ENCODE measurements around the gene CHD1. TPM values are rescaled to one million over a fixed set of nuclear protein-coding genes. Genes with fewer than 3 reads are reported as not detected.

The CHD1 gene
- total RNA-seq, 6 donors from 2014 or later = 23.0 to 95.5 (median 42.0) TPM

DNA sequence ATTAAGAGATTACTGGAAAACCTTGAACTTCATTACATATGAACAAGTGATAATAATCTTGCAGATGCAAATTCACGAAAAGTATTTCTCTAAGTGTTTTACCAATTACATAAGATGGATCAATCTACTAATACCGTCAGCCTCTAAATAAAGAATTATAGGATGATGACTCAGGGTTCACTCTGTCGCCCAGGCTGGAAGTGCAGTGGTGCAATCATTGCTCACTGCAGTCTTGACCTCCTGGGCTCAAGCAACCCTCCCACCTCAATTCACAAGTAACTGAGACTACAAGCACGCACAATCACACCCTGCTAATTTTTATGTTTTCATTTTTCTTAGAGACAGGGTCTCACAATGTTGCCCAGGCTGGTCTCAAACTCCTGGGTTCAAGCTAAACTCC is 56.1 kb downstream of the CHD1 start:
- ATAC-seq (ENCODE audit: low FRiP score in 2 of 2) (no peak), DNase-seq (no peak)
- Histone ChIP-seq H3K27ac (no peak overlapping the region), H3K4me1 (no peaks in the 10 kb centered on the region), H3K27me3 (no peaks in the 10 kb centered on the region), H3K4me3 (no peak overlapping the region), H3K9me3 (no peaks in the 10 kb centered on the region), H3K36me3 (peaks cover 11 to 99% (median 55%) of the 10 kb centered on the region in 4 donors)
- WGBS, 2 donors = 85 to 86% methylated on average over 4 of the region's 4 CpGs
- TF ChIP-seq POLR2AphosphoS5 (IDR thresholded peaks at IDR 0.05) (no peak), EP300 (IDR thresholded peaks at IDR 0.05) (no peak), POLR2A (IDR thresholded peaks at IDR 0.05) (no peak)
- TF ChIP-seq, protein P1, sequence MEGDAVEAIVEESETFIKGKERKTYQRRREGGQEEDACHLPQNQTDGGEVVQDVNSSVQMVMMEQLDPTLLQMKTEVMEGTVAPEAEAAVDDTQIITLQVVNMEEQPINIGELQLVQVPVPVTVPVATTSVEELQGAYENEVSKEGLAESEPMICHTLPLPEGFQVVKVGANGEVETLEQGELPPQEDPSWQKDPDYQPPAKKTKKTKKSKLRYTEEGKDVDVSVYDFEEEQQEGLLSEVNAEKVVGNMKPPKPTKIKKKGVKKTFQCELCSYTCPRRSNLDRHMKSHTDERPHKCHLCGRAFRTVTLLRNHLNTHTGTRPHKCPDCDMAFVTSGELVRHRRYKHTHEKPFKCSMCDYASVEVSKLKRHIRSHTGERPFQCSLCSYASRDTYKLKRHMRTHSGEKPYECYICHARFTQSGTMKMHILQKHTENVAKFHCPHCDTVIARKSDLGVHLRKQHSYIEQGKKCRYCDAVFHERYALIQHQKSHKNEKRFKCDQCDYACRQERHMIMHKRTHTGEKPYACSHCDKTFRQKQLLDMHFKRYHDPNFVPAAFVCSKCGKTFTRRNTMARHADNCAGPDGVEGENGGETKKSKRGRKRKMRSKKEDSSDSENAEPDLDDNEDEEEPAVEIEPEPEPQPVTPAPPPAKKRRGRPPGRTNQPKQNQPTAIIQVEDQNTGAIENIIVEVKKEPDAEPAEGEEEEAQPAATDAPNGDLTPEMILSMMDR (IDR thresholded peaks at IDR 0.05) = no peak

DNA sequence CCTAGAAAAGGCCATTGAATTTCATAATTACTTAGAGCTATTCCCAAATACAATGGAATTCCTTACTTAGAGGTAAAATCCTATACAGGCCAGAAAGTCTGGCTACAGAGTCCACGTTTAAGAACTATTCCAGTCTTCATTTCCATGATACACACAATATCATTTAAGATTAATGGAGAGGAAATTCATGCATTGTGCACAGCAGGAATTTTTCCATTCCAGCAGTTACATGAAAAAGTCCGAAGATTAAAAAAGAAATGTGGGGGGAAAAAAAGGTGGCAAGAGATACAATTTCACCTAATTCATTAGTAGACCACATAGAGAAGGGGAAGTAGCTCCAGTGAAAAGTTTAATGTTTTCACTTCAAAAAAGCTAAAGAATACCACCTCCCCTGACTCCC is 63.1 kb downstream of the CHD1 start:
- Histone ChIP-seq H3K9me3 (no peaks in the 10 kb centered on the region), H3K4me3 (no peak overlapping the region), H3K4me1 (no peaks in the 10 kb centered on the region), H3K27me3 (no peaks in the 10 kb centered on the region), H3K27ac (no peak overlapping the region), H3K36me3 (peaks cover 11 to 99% (median 40%) of the 10 kb centered on the region in 4 donors)
- no peak for ATAC-seq (ENCODE audit: low FRiP score in 2 of 2)
- DNase-seq = no peak
- WGBS, 2 donors = 69 to 72% methylated on average over 2 of the region's 2 CpGs
- TF ChIP-seq POLR2A (IDR thresholded peaks at IDR 0.05) = no peak

DNA sequence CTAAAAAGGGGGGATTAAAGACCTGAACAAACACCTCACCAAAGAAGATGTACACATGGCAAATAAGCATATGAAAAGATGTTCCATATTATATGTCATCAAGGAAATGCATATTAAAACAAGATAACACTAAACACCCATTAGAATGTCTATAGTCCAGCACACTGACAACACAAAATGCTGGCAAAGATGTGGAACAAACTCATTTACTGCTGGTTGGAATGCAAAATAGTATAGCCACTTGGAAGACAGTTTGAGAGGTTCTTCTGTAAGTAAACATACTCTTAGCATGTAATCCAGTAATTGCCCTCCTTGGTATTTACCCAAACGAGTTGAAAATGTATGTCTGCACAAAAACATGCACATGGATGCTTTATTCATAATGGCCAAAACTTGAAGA is 81.8 kb downstream of the CHD1 start:
- H3K9me3 ChIP-seq = peaks cover 0 to 8% (median 0%) of the 10 kb centered on the region in 4 donors
- no peak for ATAC-seq (ENCODE audit: low FRiP score in 2 of 2)
- TF ChIP-seq EP300 (IDR thresholded peaks at IDR 0.05) = no peak
- no peak for TF ChIP-seq POLR2AphosphoS5 (IDR thresholded peaks at IDR 0.05)
- TF ChIP-seq, protein P1 (IDR thresholded peaks at IDR 0.05) = no peak
- TF ChIP-seq POLR2A (IDR thresholded peaks at IDR 0.05) = no peak
- no peak overlapping the region for H3K4me3 ChIP-seq
- H3K27ac ChIP-seq = no peak overlapping the region
- H3K4me1 ChIP-seq = no peaks in the 10 kb centered on the region
- no peaks in the 10 kb centered on the region for H3K36me3 ChIP-seq
- DNase-seq = no peak
- WGBS, 2 donors = 25 to 48% methylated on average over 1 of the region's 1 CpG
- H3K27me3 ChIP-seq = no peaks in the 10 kb centered on the region

DNA sequence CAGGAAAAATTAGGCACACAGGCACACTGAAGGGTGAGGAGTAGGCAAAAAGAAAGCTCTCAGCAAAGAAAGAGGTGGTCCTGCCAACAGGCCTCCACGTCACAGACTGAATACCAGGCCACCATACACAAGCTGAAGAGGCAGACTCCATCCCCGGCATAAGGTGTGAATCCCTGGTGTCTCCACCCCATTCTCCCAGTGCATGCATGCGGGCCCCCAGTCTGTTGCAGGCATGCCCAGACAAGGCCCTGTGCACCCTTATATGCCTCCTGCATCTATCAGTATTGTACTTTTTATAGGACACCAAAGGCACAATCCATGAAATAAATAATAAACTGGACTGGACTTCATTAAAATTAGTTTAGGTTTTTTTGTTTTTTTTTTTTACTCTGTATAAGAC is 82.3 kb downstream of the CHD1 start:
- H3K4me3 ChIP-seq = no peak overlapping the region
- H3K27me3 ChIP-seq = no peaks in the 10 kb centered on the region
- no peak overlapping the region for H3K27ac ChIP-seq
- H3K4me1 ChIP-seq = no peaks in the 10 kb centered on the region
- ATAC-seq (ENCODE audit: low FRiP score in 2 of 2) (no peak), DNase-seq (no peak)
- H3K9me3 ChIP-seq = peaks cover 0 to 8% (median 0%) of the 10 kb centered on the region in 4 donors
- WGBS, 2 donors = 91 to 96% methylated on average over 3 of the region's 3 CpGs
- H3K36me3 ChIP-seq = no peaks in the 10 kb centered on the region
- no peak for TF ChIP-seq POLR2A (IDR thresholded peaks at IDR 0.05)
- TF ChIP-seq POLR2AphosphoS5 (IDR thresholded peaks at IDR 0.05) = no peak
- TF ChIP-seq EP300 (IDR thresholded peaks at IDR 0.05) = no peak
- TF ChIP-seq, protein P1 (IDR thresholded peaks at IDR 0.05) = no peak

DNA sequence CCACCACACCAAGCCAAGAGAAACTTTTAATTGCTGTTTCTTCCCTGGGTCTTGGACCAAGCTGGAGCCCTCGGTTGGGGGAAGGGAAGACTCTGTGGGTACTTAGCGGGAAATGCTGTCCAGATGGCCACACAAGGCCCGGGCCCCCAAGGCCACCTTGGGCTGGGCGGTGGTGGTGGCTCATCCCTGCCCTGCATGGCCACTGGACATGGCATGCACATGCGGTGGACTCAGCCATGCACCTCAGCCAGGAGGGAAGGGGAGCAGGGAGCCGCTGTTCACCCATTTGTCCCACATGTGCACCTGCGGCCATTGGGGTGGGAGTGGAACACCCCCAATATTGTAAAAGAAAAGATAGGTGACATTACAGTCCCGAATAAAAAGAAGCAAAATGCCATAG is 82.9 kb downstream of the CHD1 start:
- WGBS, 2 donors = 94 to 96% methylated on average over 6 to 8 of the region's 8 CpGs

More for the DNA sequence above, 82.9 kb downstream of the CHD1 start:
- H3K9me3 ChIP-seq = peaks cover 0 to 8% (median 0%) of the 10 kb centered on the region in 4 donors
- DNase-seq (peak in 1 of 2 donors; percentile 49), ATAC-seq (ENCODE audit: low FRiP score in 2 of 2) (peak; percentile 35 to 37)
- no peaks in the 10 kb centered on the region for H3K27me3 ChIP-seq
- no peak for TF ChIP-seq POLR2A (IDR thresholded peaks at IDR 0.05)
- TF ChIP-seq, protein P1 (IDR thresholded peaks at IDR 0.05) = no peak
- TF ChIP-seq EP300 (IDR thresholded peaks at IDR 0.05) = no peak
- no peak for TF ChIP-seq POLR2AphosphoS5 (IDR thresholded peaks at IDR 0.05)
- no peaks in the 10 kb centered on the region for H3K4me1 ChIP-seq
- H3K36me3 ChIP-seq = no peaks in the 10 kb centered on the region
- H3K27ac ChIP-seq = no peak overlapping the region
- H3K4me3 ChIP-seq = no peak overlapping the region

Data from upper lobe of left lung (tissue), 6 donors.